T-helper 2 cell treated with Interferon-gamma antibody and Interleukin-4, amounts not matched to agents 5 μg/mL and 100 μg/mL, for 36 hours (primary cell): ENCODE data around the gene SLC27A3.

Source experiments
- DNase-seq: peaks from one replicate; pipeline ENCODE4 v3.0.0; 2021; ENCODE audit warnings: low spot score
- H3K27ac Mint-ChIP-seq: one replicate; pipeline ENCODE4 v1.8.0; 2021; ENCODE audit warnings: mild to moderate bottlenecking, mixed read lengths
- H3K27me3 Mint-ChIP-seq: one replicate; pipeline ENCODE4 v1.8.0; 2021; ENCODE audit warnings: low read depth, mixed read lengths
- H3K36me3 Mint-ChIP-seq: one replicate; pipeline ENCODE4 v1.8.0; 2021; ENCODE audit warnings: low read depth, mixed read lengths
- H3K4me1 Mint-ChIP-seq: one replicate; pipeline ENCODE4 v1.8.0; 2021; ENCODE audit warnings: low read depth, mixed read lengths
- H3K4me3 Mint-ChIP-seq: one replicate; pipeline ENCODE4 v1.8.0; 2022; ENCODE audit warnings: mild to moderate bottlenecking, moderate library complexity, mixed read lengths
- H3K9me3 Mint-ChIP-seq: one replicate; pipeline ENCODE4 v1.8.0; 2021; ENCODE audit warnings: mixed read lengths

Gene SLC27A3

GRCh38 chr1:153774780-153775457 lies at the start of gene SLC27A3:
Gene SLC27A3, plus strand, starts transcription at chr1:153775407. Its CDS starts 91 bp downstream, at chr1:153775498.
- Mint-ChIP-seq H3K27me3 (no peaks in the 10 kb centered on the region), H3K4me1 (peaks cover 17% of the 10 kb centered on the region), H3K36me3 (peaks cover 17% of the 10 kb centered on the region), H3K27ac (peak within 1 kb of the TSS; percentile 80), H3K9me3 (no peaks in the 10 kb centered on the region), H3K4me3 (peak within 1 kb of the TSS; percentile 83)
- no peak for DNase-seq

GRCh38 chr1:153727463-153728304 lies 47.5 kb upstream of the SLC27A3 start, which contains the start of gene INTS3:
Gene INTS3, plus strand, starts transcription at chr1:153728050. Its CDS starts 585 bp downstream, at chr1:153728635.
- H3K4me1 Mint-ChIP-seq, result peaks cover 33% of the 10 kb centered on the region
- H3K27me3 Mint-ChIP-seq, result no peaks in the 10 kb centered on the region
- H3K36me3 Mint-ChIP-seq, result peaks cover 18% of the 10 kb centered on the region
- peak; percentile 99 for DNase-seq
- peak within 1 kb of the TSS; percentile 95 for H3K27ac Mint-ChIP-seq
- no peaks in the 10 kb centered on the region for H3K9me3 Mint-ChIP-seq
- H3K4me3 Mint-ChIP-seq, result peak within 1 kb of the TSS; percentile 93

- DNase-seq, result no peak
- Mint-ChIP-seq H3K4me3 (peak overlapping the region; percentile 93), H3K4me1 (peaks cover 28% of the 10 kb centered on the region), H3K27ac (peak overlapping the region; percentile 95), H3K36me3 (peaks cover 20% of the 10 kb centered on the region), H3K27me3 (no peaks in the 10 kb centered on the region), H3K9me3 (no peaks in the 10 kb centered on the region)
Observed at GRCh38 chr1:153728305-153729066, 46.7 kb upstream of the SLC27A3 start.

- H3K9me3 Mint-ChIP-seq, result no peaks in the 10 kb centered on the region
- H3K4me1 Mint-ChIP-seq, result peaks cover 28% of the 10 kb centered on the region
- peaks cover 23% of the 10 kb centered on the region for H3K36me3 Mint-ChIP-seq
- peak overlapping the region; percentile 52 for H3K4me3 Mint-ChIP-seq
- peak overlapping the region; percentile 12 for H3K27ac Mint-ChIP-seq
- no peaks in the 10 kb centered on the region for H3K27me3 Mint-ChIP-seq
- DNase-seq, result no peak
Observed at GRCh38 chr1:153730468-153730988, 44.7 kb upstream of the SLC27A3 start.

GRCh38 chr1:153733970-153734369 lies 41.2 kb upstream of the SLC27A3 start:
- Mint-ChIP-seq H3K27ac (no peak overlapping the region), H3K36me3 (peaks cover 27% of the 10 kb centered on the region), H3K9me3 (no peaks in the 10 kb centered on the region), H3K4me1 (peaks cover 20% of the 10 kb centered on the region), H3K27me3 (no peaks in the 10 kb centered on the region), H3K4me3 (no peak overlapping the region)
- DNase-seq, result no peak

- H3K9me3 Mint-ChIP-seq, result no peaks in the 10 kb centered on the region
- H3K4me1 Mint-ChIP-seq, result peaks cover 14% of the 10 kb centered on the region
- DNase-seq, result no peak
- peaks cover 27% of the 10 kb centered on the region for H3K36me3 Mint-ChIP-seq
- H3K27ac Mint-ChIP-seq, result no peak overlapping the region
- H3K27me3 Mint-ChIP-seq, result no peaks in the 10 kb centered on the region
- H3K4me3 Mint-ChIP-seq, result no peak overlapping the region
Observed at GRCh38 chr1:153734396-153735089, 40.7 kb upstream of the SLC27A3 start.

GRCh38 chr1:153735090-153735420 lies 40.2 kb upstream of the SLC27A3 start:
- H3K4me1 Mint-ChIP-seq, result peaks cover 10% of the 10 kb centered on the region
- no peaks in the 10 kb centered on the region for H3K27me3 Mint-ChIP-seq
- no peak overlapping the region for H3K27ac Mint-ChIP-seq

GRCh38 chr1:153741986-153742385 lies 33.2 kb upstream of the SLC27A3 start:
- no peak overlapping the region for H3K4me3 Mint-ChIP-seq

More at GRCh38 chr1:153735090-153735420, 40.2 kb upstream of the SLC27A3 start:
- DNase-seq, result no peak
- Mint-ChIP-seq H3K4me3 (no peak overlapping the region), H3K36me3 (peaks cover 24% of the 10 kb centered on the region), H3K9me3 (no peaks in the 10 kb centered on the region)

GRCh38 chr1:153742411-153743142 lies 32.6 kb upstream of the SLC27A3 start:
- peaks cover 37% of the 10 kb centered on the region for H3K36me3 Mint-ChIP-seq
- H3K4me1 Mint-ChIP-seq, result peaks cover 3% of the 10 kb centered on the region
- no peak overlapping the region for H3K4me3 Mint-ChIP-seq
- no peak for DNase-seq
- no peaks in the 10 kb centered on the region for H3K27me3 Mint-ChIP-seq
- H3K27ac Mint-ChIP-seq, result no peak overlapping the region
- H3K9me3 Mint-ChIP-seq, result no peaks in the 10 kb centered on the region

More at GRCh38 chr1:153741986-153742385, 33.2 kb upstream of the SLC27A3 start:
- no peak for DNase-seq
- peaks cover 3% of the 10 kb centered on the region for H3K4me1 Mint-ChIP-seq
- no peaks in the 10 kb centered on the region for H3K27me3 Mint-ChIP-seq
- H3K27ac Mint-ChIP-seq, result no peak overlapping the region
- H3K9me3 Mint-ChIP-seq, result no peaks in the 10 kb centered on the region
- peaks cover 35% of the 10 kb centered on the region for H3K36me3 Mint-ChIP-seq

GRCh38 chr1:153745417-153745816 lies 29.8 kb upstream of the SLC27A3 start:
- H3K4me1 Mint-ChIP-seq, result peaks cover 9% of the 10 kb centered on the region
- no peaks in the 10 kb centered on the region for H3K27me3 Mint-ChIP-seq
- no peak overlapping the region for H3K4me3 Mint-ChIP-seq
- no peaks in the 10 kb centered on the region for H3K9me3 Mint-ChIP-seq
- H3K27ac Mint-ChIP-seq, result no peak overlapping the region
- H3K36me3 Mint-ChIP-seq, result peaks cover 55% of the 10 kb centered on the region
- DNase-seq, result no peak

GRCh38 chr1:153746174-153746573 lies 29.0 kb upstream of the SLC27A3 start:
- DNase-seq, result no peak
- Mint-ChIP-seq H3K36me3 (peaks cover 56% of the 10 kb centered on the region), H3K27me3 (no peaks in the 10 kb centered on the region), H3K4me1 (peaks cover 9% of the 10 kb centered on the region), H3K4me3 (no peak overlapping the region), H3K9me3 (no peaks in the 10 kb centered on the region), H3K27ac (no peak overlapping the region)

- Mint-ChIP-seq H3K27ac (no peak overlapping the region), H3K36me3 (peaks cover 48% of the 10 kb centered on the region)
- DNase-seq, result no peak
Observed at GRCh38 chr1:153748903-153749302, 26.3 kb upstream of the SLC27A3 start.

More at GRCh38 chr1:153748903-153749302, 26.3 kb upstream of the SLC27A3 start:
- Mint-ChIP-seq H3K4me1 (peaks cover 6% of the 10 kb centered on the region), H3K9me3 (no peaks in the 10 kb centered on the region), H3K4me3 (no peak overlapping the region), H3K27me3 (no peaks in the 10 kb centered on the region)
